Heart right ventricle (tissue), 16 donors: ENCODE data around the gene IRF1. TPM values are rescaled to one million over a fixed set of nuclear protein-coding genes. Genes with fewer than 3 reads are reported as not detected.

Source experiments
- ATAC-seq, 8 donors: fragments of 200-7000 bp; cut with Tn5 transposase; one replicate each; pipeline ENCODE4 v1.9.1; 2020; ENCODE audit warnings: mild to moderate bottlenecking in 8 of 8, moderate library complexity in 8 of 8, moderate number of reproducible peaks in 1 of 8
- DNase-seq, 2 donors: peaks; one replicate each; pipeline ENCODE4 v3.0.0-alpha.2; 2020
- H3K27ac ChIP-seq, 10 donors: fragments of 200-600 bp; sonication (generic) in 2 of 10; one replicate each; pipeline versions ENCODE4 v1.5.0 to v1.8.0; 2020 to 2022; ENCODE audit warnings: mild to moderate bottlenecking in 3 of 10
- H3K27me3 ChIP-seq, 7 donors: fragments of 200-600 bp; one replicate each; pipeline ENCODE4 v1.8.0; 2021 to 2022; ENCODE audit warnings: mild to moderate bottlenecking in 2 of 7
- H3K36me3 ChIP-seq, 9 donors: fragments of 200-600 bp; sonication (generic) in 1 of 9; one replicate each; pipeline versions ENCODE4 v1.5.0 to v1.8.0; 2020 to 2022; ENCODE audit warnings: mild to moderate bottlenecking in 2 of 9
- H3K4me1 ChIP-seq, 9 donors: fragments of 200-600 bp; sonication (generic) in 1 of 9; one replicate each; pipeline versions ENCODE4 v1.5.0 to v1.8.0; 2020 to 2022; ENCODE audit warnings: mild to moderate bottlenecking in 4 of 9
- H3K4me3 ChIP-seq, 10 donors: fragments of 200-600 bp; sonication (generic) in 2 of 10; one replicate each; pipeline versions ENCODE4 v1.5.0 to v1.8.0; 2020 to 2022; ENCODE audit warnings: mild to moderate bottlenecking in 7 of 10, moderate library complexity in 2 of 10
- H3K9me3 ChIP-seq, 11 donors: fragments of 200-600 bp in 10 of 11; sonication (generic) in 2 of 11; one replicate each; pipeline versions ENCODE4 v1.5.0 to v1.8.0; 2013 to 2022; ENCODE audit warnings: mild to moderate bottlenecking in 2 of 11, control low read depth in 1 of 11, moderate library complexity in 1 of 11
- CTCF ChIP-seq, 9 donors: fragments of 200-600 bp; sonication (generic) in 2 of 9; IDR thresholded peaks; one replicate each; pipeline versions ENCODE4 v1.5.0 to v1.8.0; 2021 to 2022; ENCODE audit warnings: antibody characterized with exemption in 9 of 9, mild to moderate bottlenecking in 5 of 9, moderate library complexity in 1 of 9
- WGBS, 2 donors: extraction: QIAGEN DNeasy Blood & Tissue Kit; methylation state at CpG; one replicate each; pipeline ENCODE4 v1.1.7; 2013; ENCODE audit warnings: inconsistent platforms in 1 of 2; 5-methylcytosine and 5-hydroxymethylcytosine counted together
- intact Hi-C, 10 donors: fragments of 100-400 bp; cut with DNase I; formaldehyde crosslinking; loops; one replicate each; pipeline versions ENCODE4 v1.11.1 to v1.14.2; 2022
- polyA plus RNA-seq, 2 donors: library from polyadenylated mRNA; stranded (reverse); fragments of 200-250 nt; gene quantifications; one replicate each; pipeline ENCODE4 v1.2.3, GENCODE V29; 2013
- total RNA-seq, 10 donors: library from RNA; stranded (reverse); fragmentation: NEBNext Ultra II Directional in 3 of 10; extraction: Animal tissue kit (Norgen Biotek cat#: 25700) in 3 of 10; gene quantifications; one replicate each; pipeline versions ENCODE4 v1.2.1 to v1.2.4, GENCODE V29; 2021 to 2023
- donor health status: Arrhythmogenic right ventricular cardiomyopathy.
- donor health status: ischemic (EF 13 %, LVEDD 7.1; RV severe dilation, severe dysfunction).
- donor health status: healthy with polysubstance abuse.
- donor health status: DM: no; HTN: yes; CAD: no.
- donor health status: DM: no; HTN: no; CAD: no.
- donor health status: ischemic (EF 25% LVEDD 6.9; RV normal size, moderate dysfunction).
- donor health status: ischemic (EF 25% LVEDD 5.7; RV mildly dilated, moderate dysfunction).
- donor health status: healthy.
- donor health status: DM: yes; HTN: yes; CAD: no.
- donor health status: Ischemic cardiomyopathy.
- donor health status: ischemic (EF 35%, LVEDD 5.7; RV mildly dilated, moderate dysfunction).
- donor health status: nonischemic (EF 11% LVEDD 7.7; RV severe dilation, severe dysfunction).
- donor health status: DM: yes; HTN: yes; CAD: no.
- donor health status: PGD.
- donor health status: ischemic (EF 29% LVEDD 5.4; RV normal size, mild dysfunction).
- donor health status: nonischemic (EF 23%, LVEDD 6.1; RV moderate dilation, normal function).

Gene IRF1
- total and polyA plus RNA-seq, 12 donors: 8.6 to 146 (median 17.7) TPM

- DNase-seq (no peak), ATAC-seq (no peak)
- Histone ChIP-seq H3K27me3 (no peaks in the 10 kb centered on the region), H3K9me3 (peaks cover 0 to 11% (median 0%) of the 10 kb centered on the region in 11 donors), H3K4me1 (peaks cover 0 to 14% (median 0%) of the 10 kb centered on the region in 9 donors), H3K36me3 (no peaks in the 10 kb centered on the region), H3K27ac (no peak overlapping the region), H3K4me3 (no peak overlapping the region)
- intact Hi-C loops: no loop called here
- no peak for TF ChIP-seq CTCF (IDR thresholded peaks at IDR 0.05)
These were observed 19.5 kb upstream of the IRF1 start for GRCh38 chr5:132510076-132510475.

GRCh38 chr5:132506094-132506692, 15.6 kb upstream of the IRF1 start:
- 53 to 58% methylated on average over 1 of the region's 1 CpG for WGBS, 2 donors
- intact Hi-C loops: loop anchor here in 4 of 10 donors (5.0 to 10.0 kb wide), 4 partner anchors 231 to 381 kb away; no protein-coding TSS in a partner anchor

GRCh38 chr5:132505641-132506040, 15.1 kb upstream of the IRF1 start:
- H3K4me3 ChIP-seq: no peak overlapping the region
- 73 to 81% methylated on average over 2 of the region's 2 CpGs for WGBS, 2 donors
- ATAC-seq (no peak), DNase-seq (no peak)
- H3K27me3 ChIP-seq: no peaks in the 10 kb centered on the region
- intact Hi-C loops: loop anchor here in 4 of 10 donors (5.0 to 10.0 kb wide), 4 partner anchors 231 to 382 kb away; no protein-coding TSS in a partner anchor
- peaks cover 8 to 44% (median 25%) of the 10 kb centered on the region in 9 donors for H3K4me1 ChIP-seq
- TF ChIP-seq CTCF (IDR thresholded peaks at IDR 0.05): no peak
- H3K9me3 ChIP-seq: peaks cover 0 to 9% (median 0%) of the 10 kb centered on the region in 11 donors
- H3K27ac ChIP-seq: no peak overlapping the region
- no peaks in the 10 kb centered on the region for H3K36me3 ChIP-seq

More at GRCh38 chr5:132506094-132506692, 15.6 kb upstream of the IRF1 start:
- Histone ChIP-seq H3K27ac (no peak overlapping the region), H3K4me1 (peaks cover 6 to 39% (median 21%) of the 10 kb centered on the region in 9 donors), H3K4me3 (no peak overlapping the region), H3K27me3 (no peaks in the 10 kb centered on the region), H3K36me3 (no peaks in the 10 kb centered on the region), H3K9me3 (peaks cover 0 to 9% (median 0%) of the 10 kb centered on the region in 11 donors)
- peak in 7 of 9 donors; percentile 22 to 65 (median 54) for TF ChIP-seq CTCF (IDR thresholded peaks at IDR 0.05)
- ATAC-seq (peak in 4 of 8 donors; percentile 26 to 59 (median 46)), DNase-seq (no peak)

- TF ChIP-seq CTCF (IDR thresholded peaks at IDR 0.05): no peak
- Histone ChIP-seq H3K36me3 (no peaks in the 10 kb centered on the region), H3K27ac (no peak overlapping the region), H3K4me3 (no peak overlapping the region), H3K27me3 (no peaks in the 10 kb centered on the region), H3K4me1 (peaks cover 8 to 52% (median 25%) of the 10 kb centered on the region in 9 donors), H3K9me3 (peaks cover 0 to under 1% (median 0%) of the 10 kb centered on the region in 11 donors)
- ATAC-seq (no peak), DNase-seq (no peak)
- 91 to 93% methylated on average over 4 of the region's 4 CpGs for WGBS, 2 donors
- intact Hi-C loops: loop anchor here in 7 of 10 donors (5.0 to 10.0 kb wide), 7 partner anchors 87 to 383 kb away; no protein-coding TSS in a partner anchor
These were observed 14.2 kb upstream of the IRF1 start for GRCh38 chr5:132504746-132505145.
